ENCODE measurements around the gene ZNF609. TPM values are rescaled to one million over a fixed set of nuclear protein-coding genes. Genes with fewer than 3 reads are reported as not detected.

The ZNF609 gene
- total RNA-seq, 1 donor from 2014 or later: 63.9 TPM

Other genes starting within 250 kb of the ZNF609 start
- 28.5 and 28.6 TPM in 2 replicates for gene CSNK1G1, start 104.4 kb upstream of the ZNF609 start, total RNA-seq
- gene PCLAF, start 79.1 kb upstream of the ZNF609 start, total RNA-seq: 67.6 and 81.9 TPM in 2 replicates
- 21.1 and 23.9 TPM in 2 replicates for gene TRIP4, start 72.7 kb upstream of the ZNF609 start, total RNA-seq

Data from activated CD4-positive, alpha-beta T cell treated with anti-CD3 and anti-CD28 coated beads, Interleukin-2, amount 10 ng/mL, durations not matched to agents 24 days and 14 days (primary cell).